GM12801 (cell line): ENCODE data around the gene RPH3AL.

Source experiments
- TF ChIP-seq, protein P1 (sequence below): IDR thresholded peaks from one replicate; pipeline ENCODE4 v1.5.1; 2011; ENCODE audit warnings: control low read depth; ENCODE audit not compliant: insufficient read length; ENCODE audit errors: extremely low read depth

RPH3AL gene

DNA sequence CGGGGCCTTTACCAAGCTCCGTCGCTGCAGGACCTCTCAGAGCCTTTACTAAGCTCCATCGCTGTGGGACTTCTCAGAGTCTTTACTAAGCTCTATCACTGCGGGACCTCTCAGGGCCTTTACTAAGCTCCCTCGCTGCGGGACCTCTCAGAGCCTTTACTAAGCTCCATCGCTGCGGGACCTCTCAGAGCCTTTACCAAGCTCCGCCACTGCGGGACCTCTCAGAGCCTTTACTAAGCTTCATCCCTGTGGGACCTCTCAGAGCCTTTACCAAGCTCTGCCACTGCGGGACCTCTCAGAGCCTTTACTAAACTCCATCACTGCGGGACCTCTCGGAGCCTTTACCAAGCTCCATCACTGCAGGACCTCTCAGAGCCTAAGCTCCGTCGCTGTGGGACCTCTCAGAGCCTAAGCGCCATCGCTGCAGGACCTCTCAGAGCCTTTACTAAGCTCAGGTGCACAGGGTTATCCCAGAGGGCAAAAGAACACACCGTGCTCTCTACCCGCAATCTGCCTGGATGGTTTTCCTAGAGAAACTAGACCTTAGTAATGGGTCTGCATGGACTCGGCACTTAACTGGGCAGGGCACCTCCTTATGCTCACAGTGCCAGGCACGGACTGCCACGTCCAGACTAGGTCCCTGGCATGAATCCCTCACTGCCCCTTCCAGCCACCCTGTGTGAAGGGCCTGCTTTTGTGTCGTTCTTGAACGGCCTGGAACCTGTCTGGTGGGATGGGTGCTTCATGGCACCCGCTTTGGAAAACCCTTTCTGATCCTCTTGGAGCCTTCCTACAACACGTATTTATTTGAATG, 101.9 kb downstream of the RPH3AL start:
- TF ChIP-seq, protein P1, sequence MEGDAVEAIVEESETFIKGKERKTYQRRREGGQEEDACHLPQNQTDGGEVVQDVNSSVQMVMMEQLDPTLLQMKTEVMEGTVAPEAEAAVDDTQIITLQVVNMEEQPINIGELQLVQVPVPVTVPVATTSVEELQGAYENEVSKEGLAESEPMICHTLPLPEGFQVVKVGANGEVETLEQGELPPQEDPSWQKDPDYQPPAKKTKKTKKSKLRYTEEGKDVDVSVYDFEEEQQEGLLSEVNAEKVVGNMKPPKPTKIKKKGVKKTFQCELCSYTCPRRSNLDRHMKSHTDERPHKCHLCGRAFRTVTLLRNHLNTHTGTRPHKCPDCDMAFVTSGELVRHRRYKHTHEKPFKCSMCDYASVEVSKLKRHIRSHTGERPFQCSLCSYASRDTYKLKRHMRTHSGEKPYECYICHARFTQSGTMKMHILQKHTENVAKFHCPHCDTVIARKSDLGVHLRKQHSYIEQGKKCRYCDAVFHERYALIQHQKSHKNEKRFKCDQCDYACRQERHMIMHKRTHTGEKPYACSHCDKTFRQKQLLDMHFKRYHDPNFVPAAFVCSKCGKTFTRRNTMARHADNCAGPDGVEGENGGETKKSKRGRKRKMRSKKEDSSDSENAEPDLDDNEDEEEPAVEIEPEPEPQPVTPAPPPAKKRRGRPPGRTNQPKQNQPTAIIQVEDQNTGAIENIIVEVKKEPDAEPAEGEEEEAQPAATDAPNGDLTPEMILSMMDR = no peak

- TF ChIP-seq, protein P1 = no peak
Observed at GRCh38 chr17:249236-249993, 103.2 kb downstream of the RPH3AL start.

DNA sequence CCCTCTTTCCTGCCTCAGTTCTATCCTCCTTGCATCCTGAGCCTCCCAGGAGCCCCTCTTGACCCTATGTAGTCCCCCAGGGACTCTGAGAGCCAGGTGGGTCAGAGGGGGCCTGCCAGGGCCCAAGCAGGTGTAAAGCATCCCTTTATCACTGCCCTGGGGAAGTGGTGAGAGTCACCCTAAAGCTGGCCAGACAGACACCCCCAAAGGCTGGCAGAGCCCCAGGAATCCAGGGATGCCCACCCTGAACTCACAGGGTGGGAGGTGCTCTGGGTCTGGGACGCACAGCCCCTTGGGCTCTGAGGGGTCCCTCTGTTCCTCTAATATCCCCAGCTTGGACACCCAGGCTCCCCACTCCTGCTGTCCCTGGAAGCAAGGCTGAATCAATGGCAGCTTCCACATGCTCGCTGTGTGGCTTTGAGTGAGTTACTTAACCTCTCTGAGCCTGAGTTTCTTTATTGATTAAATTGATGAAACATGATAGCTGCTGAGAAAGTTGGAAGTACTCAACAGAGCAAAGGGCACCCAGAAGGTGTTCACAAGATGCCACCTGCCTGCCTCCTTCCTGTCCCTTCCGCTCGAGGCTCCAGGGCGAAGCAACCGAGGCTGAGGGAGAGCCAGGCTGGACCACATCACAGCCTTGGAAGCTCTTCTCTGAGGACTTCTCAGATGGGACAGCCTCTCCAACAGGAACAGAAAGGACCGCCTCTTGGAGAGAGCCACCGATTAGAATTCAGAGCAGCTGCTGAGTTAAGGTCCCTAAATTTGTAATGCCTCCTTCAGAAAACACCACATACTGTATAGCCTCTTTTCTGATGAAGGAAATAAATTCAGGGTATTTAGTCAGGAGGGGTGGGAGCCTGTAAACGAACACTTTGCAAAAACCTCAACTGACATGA, 104.0 kb downstream of the RPH3AL start:
- TF ChIP-seq, protein P1 = no peak

DNA sequence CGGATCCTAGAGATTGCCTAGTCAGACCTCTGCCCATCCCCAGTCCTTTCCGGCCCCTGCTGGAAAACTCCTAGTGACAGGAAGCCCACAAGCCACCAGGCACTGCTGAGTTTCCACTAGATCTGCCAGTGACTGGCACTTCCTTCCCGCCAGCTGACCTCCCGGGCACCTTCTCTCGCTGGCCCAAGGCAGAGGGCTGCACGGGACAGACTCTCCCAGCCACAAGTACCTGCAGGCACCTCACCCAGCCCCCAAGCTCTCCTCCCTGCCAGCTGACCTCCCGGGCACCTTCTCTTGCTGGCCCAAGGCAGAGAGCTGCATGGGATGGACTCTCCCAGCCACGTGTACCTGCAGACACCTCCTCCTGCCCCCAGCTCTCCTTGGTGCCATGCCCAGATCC, 104.8 kb downstream of the RPH3AL start:
- TF ChIP-seq, protein P1 = no peak

- TF ChIP-seq, protein P1 = no peak
Observed at GRCh38 chr17:246851-247421, 105.7 kb downstream of the RPH3AL start.

GRCh38 chr17:246226-246625, 106.4 kb downstream of the RPH3AL start:
- TF ChIP-seq, protein P1 = no peak
